NCI-H69 (cell line): ENCODE results near the gene TEAD3.
"Not testable (repeated sequence)": the region's sequence is repeated elsewhere in the genome, so short reads cannot be mapped to it uniquely, and the experiment has no call there.

Experiments
- DNase-seq: peaks from one replicate; lab custom pipeline; 2025; lab: John Stamatoyannopoulos, UW

TEAD3 gene

GRCh38 chr6:35451354-35452182 is 45.3 kb downstream of the TEAD3 start:
- peak; percentile 74 for DNase-seq

DNA sequence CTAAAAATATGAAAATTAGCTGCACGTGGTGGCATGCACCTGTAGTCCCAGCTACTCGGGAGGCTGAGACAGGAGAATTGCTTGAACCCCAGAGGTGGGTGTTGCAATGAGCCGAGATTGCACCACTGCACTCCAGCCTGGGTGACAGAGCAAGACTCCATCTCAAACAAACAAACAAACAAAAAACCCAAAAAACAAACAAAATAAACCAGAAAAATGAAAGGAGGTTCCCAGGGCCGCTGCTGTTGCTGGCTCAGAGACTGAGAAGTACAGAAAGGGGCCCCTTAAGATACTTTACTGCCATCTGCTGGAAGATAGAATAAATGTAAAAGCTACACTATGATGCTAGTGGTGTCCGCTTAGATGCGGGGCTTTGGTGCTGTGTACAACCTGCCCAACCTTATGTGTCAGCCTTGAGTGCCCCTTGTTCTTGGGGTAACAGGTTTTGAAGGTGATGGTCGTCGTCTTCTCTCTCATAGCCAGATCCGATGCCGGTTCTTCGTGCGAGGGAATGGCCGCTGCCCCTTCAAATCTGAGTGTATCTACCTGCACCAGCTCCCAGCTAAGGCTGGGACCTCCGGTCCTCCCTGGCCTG is 47.5 kb downstream of the TEAD3 start:
- DNase-seq: peak; percentile 87

DNA sequence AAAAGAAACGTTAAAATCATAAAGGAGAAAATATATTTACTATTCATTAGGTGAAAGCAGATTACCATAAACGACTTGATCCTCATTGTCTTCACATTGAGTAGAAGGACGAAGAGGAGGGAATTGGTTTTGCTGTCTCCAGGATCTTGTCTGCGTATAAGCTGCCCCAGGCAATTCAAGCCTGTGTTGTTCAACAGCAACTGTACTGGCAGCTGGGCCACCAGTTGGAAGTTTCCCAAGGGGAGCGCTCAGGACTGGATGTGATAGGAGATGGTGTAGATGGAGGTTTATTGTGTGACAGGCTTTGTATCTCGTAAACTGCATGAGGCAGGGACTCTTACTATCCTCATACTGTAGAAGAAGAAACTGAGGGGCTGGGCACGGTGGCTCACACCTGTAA is 48.7 kb downstream of the TEAD3 start:
- DNase-seq: peak; percentile 51

DNA sequence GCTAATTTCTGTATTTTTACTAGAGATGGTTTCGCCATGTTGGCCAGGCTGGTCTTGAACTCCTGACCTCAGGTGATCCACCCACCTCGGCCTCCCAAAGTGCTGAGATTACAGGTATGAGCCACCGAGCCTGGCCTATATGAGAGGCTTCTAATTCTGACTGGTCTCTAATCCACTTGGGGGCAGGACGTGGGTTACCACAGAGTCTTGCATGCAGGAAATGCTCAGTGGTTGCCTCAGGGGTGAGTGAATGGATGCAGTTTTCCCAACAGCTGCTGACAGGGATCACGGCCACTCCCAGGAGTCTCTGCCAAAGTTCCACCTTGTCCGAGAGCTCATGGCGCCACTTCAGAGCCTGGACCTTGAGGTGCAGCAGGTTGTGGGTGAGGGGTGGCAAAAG is 51.2 kb downstream of the TEAD3 start:
- no peak for DNase-seq

- DNase-seq: peak; percentile 30
Observed at GRCh38 chr6:35443341-35444030, 53.4 kb downstream of the TEAD3 start.

- no peak for DNase-seq
Observed at GRCh38 chr6:35442693-35443092, 54.2 kb downstream of the TEAD3 start.

DNA sequence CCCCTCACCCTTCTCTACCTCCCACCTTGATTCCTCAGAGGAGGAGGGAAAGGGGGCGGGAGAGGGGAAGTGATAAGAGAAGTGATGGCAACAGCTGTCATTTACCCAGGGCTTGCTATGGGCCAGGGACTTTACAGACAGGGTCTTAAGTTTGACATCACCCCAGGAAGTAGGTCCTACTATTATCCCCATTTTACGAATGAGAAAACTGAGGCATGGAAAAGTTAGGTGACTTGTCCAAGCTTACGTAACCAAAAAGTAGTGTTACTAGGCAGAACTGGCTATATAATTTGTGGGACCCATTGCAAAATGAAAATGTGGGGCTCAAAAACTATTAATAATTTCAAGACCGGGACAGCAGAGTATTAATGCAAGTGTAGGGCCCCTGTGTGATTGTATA is 55.2 kb downstream of the TEAD3 start:
- no peak for DNase-seq

- DNase-seq: no peak
Observed at GRCh38 chr6:35441205-35441604, 55.7 kb downstream of the TEAD3 start.

GRCh38 chr6:35439308-35439707 is 57.6 kb downstream of the TEAD3 start:
- no peak for DNase-seq

DNA sequence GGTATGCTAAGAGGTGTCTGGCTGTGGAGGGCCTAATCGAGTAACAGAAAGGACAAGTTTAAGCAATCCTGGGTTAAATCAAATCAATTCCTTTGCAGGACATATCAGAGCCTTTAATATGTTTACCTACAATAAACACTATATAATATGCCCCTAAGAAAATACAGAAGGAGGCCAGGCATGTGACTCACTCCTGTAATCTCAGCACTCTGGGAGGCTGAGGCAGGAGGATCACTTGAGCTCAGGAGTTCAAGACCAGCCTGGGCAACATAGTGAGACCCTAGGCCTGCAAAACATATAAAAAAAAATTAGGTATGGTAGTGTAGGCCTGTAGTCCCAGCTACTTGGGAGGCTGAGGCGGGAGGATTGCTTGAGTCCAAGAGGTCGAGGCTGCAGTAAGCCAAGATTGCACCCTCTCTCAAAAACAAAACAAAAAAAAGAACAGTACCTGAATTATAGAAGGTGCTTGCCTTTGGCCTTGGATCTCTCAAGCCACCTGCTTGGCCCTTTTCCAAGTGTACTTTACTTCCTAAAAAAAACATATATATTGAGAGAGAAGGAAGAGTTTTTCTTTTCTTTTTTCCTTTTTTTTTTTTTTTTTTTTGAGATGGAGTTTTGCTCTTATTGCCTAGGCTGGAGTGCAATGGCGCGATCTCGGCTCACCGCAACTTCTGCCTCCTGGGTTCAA is 58.4 kb downstream of the TEAD3 start:
- DNase-seq: not testable (repeated sequence)

DNA sequence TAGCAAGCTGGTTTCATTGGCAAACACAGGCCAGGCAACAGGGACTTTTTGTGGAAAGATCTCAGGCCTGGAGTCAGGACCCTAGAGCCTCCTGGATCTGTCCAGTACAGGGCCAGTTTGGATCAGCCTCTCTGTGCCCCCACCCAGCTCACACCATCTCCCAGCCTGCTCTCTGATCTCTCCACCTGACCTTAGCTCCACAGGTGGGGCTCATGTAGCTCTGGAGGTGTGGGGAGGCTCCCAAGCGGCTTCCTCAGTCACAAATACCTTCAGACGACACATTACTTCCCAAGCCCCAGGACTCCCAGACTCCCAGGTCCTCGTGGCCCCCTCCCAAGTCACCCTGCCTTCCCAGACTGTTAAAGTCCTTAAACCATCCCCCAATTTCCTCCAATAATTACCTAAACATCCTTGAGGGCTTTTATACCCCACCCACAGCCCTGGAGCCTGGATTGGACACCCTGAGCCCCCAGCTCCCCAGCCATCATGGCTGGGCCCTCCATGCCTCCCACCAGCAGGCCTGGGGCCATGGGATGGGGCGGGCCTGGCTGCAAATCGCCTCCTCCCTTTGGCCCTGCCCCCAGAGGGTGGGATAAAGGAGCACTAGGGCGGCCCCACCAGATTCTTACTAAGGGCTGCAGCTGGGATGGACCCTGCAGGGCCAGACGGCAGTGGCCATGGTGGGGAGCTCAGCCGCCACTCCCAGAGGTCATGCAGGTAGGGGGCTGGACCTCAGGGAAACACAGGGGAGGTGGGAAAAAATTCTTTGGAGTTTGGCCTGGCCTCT is 60.6 kb downstream of the TEAD3 start:
- DNase-seq: no peak

GRCh38 chr6:35435074-35435837 is 61.6 kb downstream of the TEAD3 start:
- no peak for DNase-seq

DNA sequence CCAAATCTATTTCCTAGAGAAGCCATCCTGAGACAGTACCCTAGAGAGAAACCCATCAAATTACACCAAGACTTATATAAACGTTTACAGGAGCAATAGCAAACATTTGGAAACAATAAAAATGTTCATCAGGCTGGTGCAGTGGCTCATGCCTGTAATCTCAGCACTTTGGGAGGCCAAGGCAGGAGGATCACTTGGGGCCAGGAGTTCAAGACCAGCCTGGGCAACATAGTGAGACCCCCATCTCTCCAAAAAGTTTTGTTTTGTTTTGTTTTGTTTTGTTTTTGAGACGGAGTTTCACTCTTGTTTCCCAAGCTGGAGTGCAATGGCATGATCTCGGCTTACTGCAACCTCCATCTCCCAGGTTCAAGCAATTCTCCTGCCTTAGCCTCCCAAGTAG is 64.2 kb downstream of the TEAD3 start:
- DNase-seq: not testable (repeated sequence)

- no peak for DNase-seq
Observed at GRCh38 chr6:35432291-35432690, 64.6 kb downstream of the TEAD3 start.

DNA sequence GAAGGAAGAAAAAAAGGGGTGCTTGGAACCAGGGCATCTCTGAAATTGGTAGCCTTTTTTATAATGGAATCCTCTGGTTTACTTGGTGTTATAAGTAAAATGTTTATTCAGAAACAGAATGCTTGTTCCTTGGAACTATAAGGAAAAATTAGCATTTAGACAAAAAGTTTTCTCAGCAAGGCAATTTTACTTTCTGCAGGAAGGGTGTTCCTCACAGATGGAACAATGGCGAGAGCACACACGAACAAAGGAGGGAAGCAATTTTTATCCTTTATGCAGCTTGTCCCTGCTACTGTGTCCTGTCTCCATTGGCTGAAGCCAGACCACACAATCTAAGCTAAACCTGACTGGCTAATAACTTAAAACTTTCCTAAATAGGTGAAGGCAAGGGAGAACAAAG is 67.4 kb downstream of the TEAD3 start:
- no peak for DNase-seq

- DNase-seq: no peak
Observed at GRCh38 chr6:35428421-35429149, 68.3 kb downstream of the TEAD3 start.

DNA sequence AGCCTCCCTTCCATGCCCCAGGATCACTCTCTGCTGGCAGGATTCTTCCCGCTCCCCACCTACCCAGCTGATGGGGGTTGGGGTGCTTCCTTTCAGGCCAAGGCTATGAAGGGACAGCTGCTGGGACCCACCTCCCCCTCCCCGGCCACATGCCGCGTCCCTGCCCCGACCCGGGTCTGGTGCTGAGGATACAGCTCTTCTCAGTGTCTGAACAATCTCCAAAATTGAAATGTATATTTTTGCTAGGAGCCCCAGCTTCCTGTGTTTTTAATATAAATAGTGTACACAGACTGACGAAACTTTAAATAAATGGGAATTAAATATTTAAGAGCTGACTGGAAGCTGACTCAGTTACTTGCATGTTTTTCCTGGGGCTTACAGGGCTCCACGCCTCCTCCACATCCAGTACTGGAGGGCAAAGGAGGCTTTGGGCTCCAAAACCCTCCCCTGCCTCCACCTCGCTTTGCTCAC is 69.0 kb downstream of the TEAD3 start:
- DNase-seq: no peak

DNA sequence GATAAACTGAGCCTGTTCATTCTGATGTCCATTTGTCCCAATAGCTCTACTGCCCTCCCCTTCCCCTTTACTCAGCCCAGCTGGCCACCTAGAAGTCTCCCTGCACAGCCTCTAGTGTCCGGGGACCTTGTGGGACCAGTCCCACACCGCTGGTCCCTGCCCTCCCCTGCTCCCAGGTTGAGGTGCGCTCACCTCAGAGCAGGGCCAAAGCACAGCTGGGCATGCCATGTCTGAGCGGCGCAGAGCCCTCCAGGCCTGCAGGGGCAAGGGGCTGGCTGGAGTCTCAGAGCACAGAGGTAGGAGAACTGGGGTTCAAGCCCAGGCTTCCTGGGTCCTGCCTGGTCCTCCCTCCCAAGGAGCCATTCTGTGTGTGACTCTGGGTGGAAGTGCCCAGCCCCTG is 69.4 kb downstream of the TEAD3 start:
- no peak for DNase-seq

DNA sequence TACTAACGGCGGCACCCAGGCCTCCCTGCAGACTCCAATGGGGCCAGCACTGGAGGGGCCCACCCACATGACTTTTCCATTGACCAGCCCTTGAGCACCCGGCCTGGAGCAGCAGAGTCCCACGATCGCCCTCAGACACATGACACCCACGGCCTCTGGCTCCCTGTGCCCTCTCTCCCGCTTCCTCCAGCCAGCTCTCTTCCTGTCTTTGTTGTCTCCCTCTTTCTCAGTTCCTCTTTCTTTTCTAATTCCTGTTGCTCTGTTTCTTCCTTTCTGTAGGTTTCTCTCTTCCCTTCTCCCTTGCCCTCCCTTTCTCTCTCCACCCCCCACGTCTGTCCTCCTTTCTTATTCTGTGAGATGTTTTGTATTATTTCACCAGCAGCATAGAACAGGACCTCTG is 70.8 kb downstream of the TEAD3 start:
- DNase-seq: no peak

- DNase-seq: no peak
Observed at GRCh38 chr6:35425284-35425683, 71.6 kb downstream of the TEAD3 start.
